ENCODE results near the gene OR52N5. TPM values are rescaled to one million over a fixed set of nuclear protein-coding genes. Genes with fewer than 3 reads are reported as not detected.

The OR52N5 gene
- total RNA-seq, result not detected in 2 replicates

GRCh38 chr11:5783255-5783654 is at the start of gene OR52N5:
OR52N5 (minus strand) TSS chr11:5783355; CDS start chr11:5778634, 4,721 bp downstream.

GRCh38 chr11:5808500-5809121 is 25.5 kb upstream of the OR52N5 start, which contains the start of gene OR52N2:
OR52N2 (plus strand) TSS chr11:5808924; CDS start chr11:5820336, 11,412 bp downstream.

GRCh38 chr11:5791165-5791564 is 8.0 kb upstream of the OR52N5 start, which contains the start of gene OR52N1:
OR52N1 (minus strand) TSS chr11:5791265; CDS start chr11:5788816, 2,449 bp downstream.

GRCh38 chr11:5753943-5754342 is 29.2 kb downstream of the OR52N5 start, which contains the start of gene OR52N4:
OR52N4 (plus strand) TSS chr11:5754243; CDS start chr11:5754741, 498 bp downstream.

GRCh38 chr11:5736396-5736795 is 46.8 kb downstream of the OR52N5 start, which contains the start of gene OR56B1:
OR56B1 (plus strand) TSS chr11:5736448; CDS start chr11:5736517, 69 bp downstream.

Other genes starting within 250 kb of the OR52N5 start
- 0.60 and 0.63 TPM in 2 replicates for gene OR52H1, start 234.8 kb downstream of the OR52N5 start, total RNA-seq
- not detected in 2 replicates for gene OR52B6, start 202.5 kb downstream of the OR52N5 start, total RNA-seq
- 2.5 and 3.8 TPM in 2 replicates for gene TRIM6, start 186.7 kb downstream of the OR52N5 start, total RNA-seq
- 19.4 and 23.1 TPM in 2 replicates for gene TRIM34, start 158.4 kb downstream of the OR52N5 start, total RNA-seq
- 37.8 and 45.6 TPM in 2 replicates for gene TRIM5, start 98.3 kb downstream of the OR52N5 start, total RNA-seq
- gene TRIM22, start 93.6 kb downstream of the OR52N5 start, total RNA-seq, result 151 and 208 TPM in 2 replicates
- gene OR56B1, start 46.9 kb downstream of the OR52N5 start, total RNA-seq, result under 0.01 TPM in 1 of 2 replicates, not detected in the other
- 0.17 TPM in 1 of 2 replicates, not detected in the other for gene OR52N4, start 29.1 kb downstream of the OR52N5 start, total RNA-seq
- not detected in 2 replicates for gene OR52N1, start 7.9 kb upstream of the OR52N5 start, total RNA-seq
- not detected in 2 replicates for gene OR52N2, start 25.6 kb upstream of the OR52N5 start, total RNA-seq
- gene OR52E6, start 58.5 kb upstream of the OR52N5 start, total RNA-seq, result not detected in 2 replicates
- not detected in 2 replicates for gene OR52E8, start 74.3 kb upstream of the OR52N5 start, total RNA-seq
- gene OR52E4, start 97.3 kb upstream of the OR52N5 start, total RNA-seq, result not detected in 2 replicates
- not detected in 2 replicates for gene OR52E5, start 109.9 kb upstream of the OR52N5 start, total RNA-seq
- gene OR56A3, start 158.9 kb upstream of the OR52N5 start, total RNA-seq, result not detected in 2 replicates
- not detected in 2 replicates for gene OR56A5, start 185.1 kb upstream of the OR52N5 start, total RNA-seq
- gene OR52L1, start 203.6 kb upstream of the OR52N5 start, total RNA-seq, result not detected in 2 replicates
- not detected in 2 replicates for gene OR56A4, start 223.6 kb upstream of the OR52N5 start, total RNA-seq
- under 0.01 TPM in 1 of 2 replicates, not detected in the other for gene OR56A1, start 247.4 kb upstream of the OR52N5 start, total RNA-seq

Data from bronchial smooth muscle cell (primary cell).